Suppressor macrophage treated with lipopolysaccharide for 4 hours (primary cell): ENCODE results near the gene PLA2G6.
A peak's percentile ranks its signal among the peaks of the same experiment; 100 is the strongest.
"Not testable (repeated sequence)": the region's sequence is repeated elsewhere in the genome, so short reads cannot be mapped to it uniquely, and the experiment has no call there.

ENCODE experiments used
- DNase-seq: peaks from one replicate; pipeline ENCODE4 v3.0.0-alpha.2; 2020

PLA2G6 gene

DNA sequence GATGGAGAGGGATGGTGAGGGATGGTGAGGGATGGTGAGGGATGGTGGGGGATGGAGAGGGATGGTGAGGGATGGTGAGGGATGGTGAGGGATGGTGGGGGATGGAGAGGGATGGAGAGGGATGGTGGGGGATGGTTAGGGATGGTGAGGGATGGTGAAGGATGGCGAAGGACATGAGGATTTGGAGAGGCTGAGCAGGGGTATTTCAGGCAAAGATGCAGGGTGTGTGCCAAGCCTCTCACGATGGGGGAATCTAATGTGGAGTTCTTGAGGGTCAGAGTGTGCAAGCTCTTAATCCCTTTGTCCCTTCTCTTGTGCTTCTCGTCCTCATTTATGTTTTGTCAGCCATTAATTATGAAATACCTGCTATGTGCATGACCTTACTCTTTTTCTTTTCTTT, 7.5 kb upstream of the PLA2G6 start:
- no peak for DNase-seq

DNA sequence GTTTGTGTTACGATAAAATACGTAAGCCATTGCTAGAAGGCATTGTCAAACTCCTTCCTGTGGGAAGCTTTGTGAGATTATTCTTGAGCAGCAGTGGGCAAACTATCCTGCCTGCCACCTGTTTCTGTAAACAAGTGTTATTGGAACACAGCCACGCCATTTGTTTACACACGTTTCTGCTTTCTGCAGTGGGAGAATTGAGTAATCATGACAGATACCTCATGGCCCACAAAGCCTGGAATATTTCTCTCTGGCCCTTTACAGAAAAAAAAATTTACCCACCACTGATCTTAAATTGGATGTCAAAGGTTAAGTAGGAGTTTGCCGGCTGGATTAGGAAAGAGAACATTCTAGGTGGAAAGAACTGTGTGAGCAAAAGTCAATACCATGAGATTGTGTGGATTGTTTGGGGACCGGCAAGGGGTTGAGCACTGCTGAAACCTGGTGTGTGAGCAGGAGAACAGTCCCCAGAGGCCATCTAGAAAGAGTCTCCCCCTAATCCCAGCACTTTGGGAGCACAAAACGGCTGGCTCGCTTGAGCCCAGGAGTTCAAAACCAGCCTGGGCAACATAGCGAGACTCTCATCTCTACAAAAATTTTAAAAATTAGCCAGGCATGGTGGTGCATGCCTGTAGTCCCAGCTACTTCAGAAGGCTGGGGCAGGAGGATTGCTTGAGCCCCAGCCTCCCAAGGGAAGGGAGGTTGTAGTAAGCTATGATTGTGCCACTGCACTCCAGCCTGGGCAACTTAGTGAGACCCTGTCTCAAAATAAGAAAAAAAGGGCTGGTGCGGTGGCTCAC, 6.0 kb upstream of the PLA2G6 start:
- DNase-seq: no peak

DNA sequence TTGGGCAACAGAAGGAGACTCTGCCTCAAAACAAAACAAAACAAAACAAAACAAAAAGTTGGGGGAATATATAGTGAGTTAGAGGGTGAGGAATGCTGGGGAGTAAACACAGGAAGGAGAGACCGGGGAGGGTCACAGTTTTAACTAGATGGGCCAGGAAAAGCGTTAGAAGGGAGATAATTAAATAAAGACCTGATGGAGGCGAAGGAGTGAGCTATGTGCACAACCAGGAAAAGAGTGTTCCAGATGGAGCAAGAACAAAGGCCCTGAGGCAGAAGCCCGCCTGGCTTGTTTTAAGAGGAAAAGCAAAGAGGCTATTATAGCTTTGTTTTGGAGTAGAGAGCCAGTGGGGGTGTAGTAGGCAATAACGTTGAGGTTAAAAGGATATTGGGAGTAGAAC, 4.8 kb upstream of the PLA2G6 start:
- DNase-seq: no peak

DNA sequence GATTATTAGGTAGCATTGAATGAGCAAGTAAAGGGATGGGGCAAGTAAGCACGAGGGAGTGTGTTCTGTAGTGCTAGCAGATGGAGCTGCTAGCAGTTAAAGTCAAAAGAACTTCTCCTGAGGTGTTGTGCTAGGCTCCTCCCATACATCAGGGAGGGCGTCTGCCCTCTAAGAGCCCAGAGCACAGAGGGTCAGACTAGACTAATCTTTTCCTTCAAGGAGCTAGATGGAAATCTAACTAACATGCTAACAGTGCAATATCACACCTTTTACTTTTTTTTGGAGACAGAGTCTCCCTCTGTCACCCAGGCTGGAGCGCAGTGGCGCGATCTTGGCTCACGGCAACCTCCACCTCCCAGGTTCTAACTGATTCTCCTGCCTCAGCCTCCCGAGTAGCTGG, 3.2 kb upstream of the PLA2G6 start:
- no peak for DNase-seq

DNA sequence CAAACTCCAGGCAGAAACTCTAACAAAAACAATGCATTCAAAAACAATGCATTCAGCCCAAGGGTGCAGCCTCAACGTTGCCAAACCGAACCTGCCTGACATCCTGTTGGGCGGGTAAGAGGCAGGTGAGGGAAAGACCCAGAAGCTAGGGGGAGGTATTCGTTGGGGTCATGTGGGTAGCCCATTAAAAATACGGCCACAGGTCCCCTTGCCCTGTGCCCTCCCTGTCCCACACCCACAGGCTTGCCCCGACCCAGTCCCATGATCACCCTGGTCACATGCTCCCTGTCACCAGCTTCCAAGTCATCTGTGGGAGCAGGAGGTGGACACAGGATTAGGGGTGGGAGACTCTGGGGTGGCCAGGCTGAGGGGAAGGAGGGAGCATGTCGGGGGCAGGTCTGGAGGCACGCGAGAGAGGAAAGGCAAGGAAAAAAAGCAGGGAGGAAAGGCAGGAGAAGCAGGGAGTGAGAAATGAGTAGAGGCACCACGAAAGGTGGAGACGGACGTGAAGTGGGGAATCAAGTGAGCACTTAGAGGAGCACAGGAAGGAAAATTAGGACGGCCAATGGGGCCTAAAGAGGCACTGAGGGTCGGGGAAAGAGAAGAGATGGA, 683 bp downstream of the PLA2G6 start:
- peak; percentile 78 for DNase-seq

DNA sequence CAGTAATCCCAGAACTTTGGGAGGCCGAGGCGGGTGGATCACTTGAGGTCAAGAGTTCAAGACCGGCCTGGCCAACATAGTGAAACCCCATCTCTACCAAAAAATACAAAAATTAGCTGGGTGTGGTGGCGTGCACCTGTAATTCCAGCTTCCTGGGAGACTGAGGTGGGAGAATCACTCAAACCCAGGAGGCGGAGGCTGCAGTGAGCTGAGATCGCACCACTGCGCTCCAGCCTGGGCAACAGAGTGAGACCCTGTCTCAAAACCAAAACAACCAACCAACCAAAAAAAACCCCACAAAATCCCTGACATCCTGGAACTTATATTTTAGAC, 3.1 kb downstream of the PLA2G6 start:
- not testable (repeated sequence) for DNase-seq

DNA sequence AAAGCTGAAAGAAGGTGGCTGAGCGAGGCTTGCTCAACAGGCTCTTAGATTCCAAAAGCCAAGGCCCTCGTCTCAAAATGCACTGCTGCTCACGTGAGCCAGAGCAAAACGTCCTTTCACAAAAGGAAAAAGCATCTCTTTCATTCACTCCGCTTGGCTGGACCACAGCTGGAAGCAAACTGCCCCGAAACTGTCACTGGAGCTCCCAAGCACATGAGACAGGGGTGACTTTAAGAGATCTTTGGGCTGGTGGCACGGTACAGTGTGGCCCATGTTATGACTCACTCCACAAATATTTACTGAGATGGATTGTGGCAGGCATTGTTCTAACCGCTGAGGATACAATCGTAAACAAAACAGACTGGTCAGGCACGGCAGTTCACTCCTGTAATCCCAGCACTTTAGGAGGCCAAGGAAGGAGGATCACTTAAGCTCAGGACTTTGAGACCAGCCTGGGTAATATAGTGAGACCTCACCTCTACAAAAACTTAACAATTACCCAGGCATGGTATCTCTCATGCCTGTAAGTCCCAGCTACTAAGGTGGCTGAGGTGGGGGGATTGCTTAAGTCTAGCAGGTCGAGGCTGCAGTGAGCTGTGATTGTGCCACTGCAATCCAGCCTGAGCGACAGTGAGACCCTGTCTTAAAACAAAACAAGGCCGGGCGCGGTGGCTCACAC, 3.6 kb downstream of the PLA2G6 start:
- DNase-seq: no peak

DNA sequence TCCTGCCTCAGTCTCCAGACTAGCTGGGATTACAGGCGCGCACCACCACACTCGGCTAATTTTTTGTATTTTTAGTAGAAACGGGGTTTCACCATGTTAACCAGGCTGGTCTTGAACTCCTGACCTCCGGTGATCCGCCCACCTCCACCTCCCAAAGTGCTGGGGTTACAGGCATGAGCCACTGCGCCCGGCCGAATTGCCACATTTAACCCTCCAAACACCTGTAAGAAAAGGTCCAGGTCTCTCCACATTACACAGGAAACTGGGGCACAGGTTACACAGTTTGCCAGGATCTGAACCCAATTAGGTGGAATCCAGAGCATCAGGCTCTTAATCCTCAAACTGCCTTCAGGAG, 4.1 kb downstream of the PLA2G6 start:
- DNase-seq: not testable (repeated sequence)

DNA sequence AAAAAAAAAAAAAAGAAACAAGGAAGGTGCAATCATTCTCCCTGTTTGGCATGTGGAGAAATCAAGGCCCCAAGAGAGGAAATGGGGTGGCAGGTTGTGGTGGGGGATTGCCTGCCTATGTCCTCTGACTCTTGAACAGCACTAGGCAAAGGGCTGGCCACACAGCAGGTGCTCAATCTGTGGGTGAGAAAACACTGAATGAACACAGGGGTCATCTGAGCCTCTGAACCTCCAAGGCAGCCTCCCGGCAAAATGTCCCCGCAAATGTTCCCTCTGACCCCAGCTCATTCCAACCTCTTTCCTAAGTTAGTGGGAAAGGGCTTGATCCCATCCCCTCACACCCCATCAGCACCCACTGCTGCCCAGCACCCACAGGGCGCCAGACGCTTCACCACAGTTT, 4.6 kb downstream of the PLA2G6 start:
- no peak for DNase-seq

DNA sequence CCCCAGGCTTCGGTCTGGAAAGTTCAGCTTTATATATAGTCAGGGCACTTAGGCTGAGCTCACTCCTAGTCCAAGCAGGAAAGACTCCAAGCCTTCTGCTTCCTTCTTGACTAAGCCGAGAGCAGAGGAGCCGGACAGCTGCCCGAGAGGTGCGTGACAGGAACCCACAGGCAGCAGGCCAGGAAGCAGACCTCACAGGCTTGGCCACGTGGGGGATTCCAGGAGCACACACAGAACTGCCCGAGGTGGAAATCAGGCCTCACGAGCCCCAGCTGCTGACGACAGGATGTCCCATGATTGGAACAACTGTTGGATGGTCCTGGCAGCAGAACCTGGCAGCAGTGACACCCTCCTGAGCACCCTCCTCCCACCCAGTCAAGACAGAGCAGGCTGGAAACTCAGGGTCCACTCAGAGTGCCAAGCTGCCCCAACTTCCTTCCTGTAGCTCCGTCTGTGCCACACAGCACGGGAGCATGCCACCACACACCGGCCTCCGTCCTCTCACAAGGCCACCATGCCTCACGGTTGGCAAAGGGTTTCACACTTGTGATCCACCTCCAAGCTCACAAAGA, 5.4 kb downstream of the PLA2G6 start:
- DNase-seq: peak; percentile 85

DNA sequence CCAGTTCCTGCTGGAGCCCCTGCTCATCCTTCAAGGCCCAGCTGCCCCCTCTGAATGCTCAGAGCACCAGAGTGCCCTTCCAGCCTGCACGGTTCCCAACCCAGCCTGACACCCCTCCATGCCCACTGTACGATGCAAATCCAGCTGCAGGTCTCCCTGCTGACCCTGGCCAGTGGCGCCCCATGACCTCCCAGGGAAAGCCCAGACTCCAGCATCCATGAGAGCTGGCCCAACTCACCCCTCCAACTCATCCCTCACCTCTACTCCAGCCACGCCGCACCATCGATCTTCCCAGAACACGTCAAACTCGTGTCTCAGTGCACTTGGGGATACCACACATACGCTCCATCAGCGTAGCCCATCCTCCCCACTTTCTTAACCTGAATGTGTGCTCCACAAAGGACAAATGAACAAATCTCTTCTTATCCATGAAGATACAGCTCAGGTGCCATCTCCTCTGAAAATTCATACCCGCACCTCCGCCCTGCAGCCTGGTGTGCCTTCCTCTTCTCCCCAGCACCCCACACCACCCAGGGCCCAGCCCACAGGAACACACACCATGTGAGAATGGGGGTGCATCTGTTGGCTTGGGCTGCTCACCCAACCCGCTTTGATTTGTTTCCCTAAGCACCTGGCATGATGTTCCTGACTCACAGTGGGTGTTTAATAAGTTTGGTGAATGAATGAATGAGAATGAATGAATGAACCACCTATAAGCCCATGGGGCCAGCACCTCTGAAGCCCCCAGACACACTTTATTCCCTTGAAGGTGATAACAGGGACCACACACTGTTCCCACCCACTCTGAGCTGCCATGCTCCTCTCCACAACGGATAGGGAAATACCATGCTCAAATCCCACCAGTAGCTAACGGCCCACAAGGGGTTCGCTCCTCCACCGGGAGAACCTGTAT, 6.2 kb downstream of the PLA2G6 start:
- DNase-seq: no peak

DNA sequence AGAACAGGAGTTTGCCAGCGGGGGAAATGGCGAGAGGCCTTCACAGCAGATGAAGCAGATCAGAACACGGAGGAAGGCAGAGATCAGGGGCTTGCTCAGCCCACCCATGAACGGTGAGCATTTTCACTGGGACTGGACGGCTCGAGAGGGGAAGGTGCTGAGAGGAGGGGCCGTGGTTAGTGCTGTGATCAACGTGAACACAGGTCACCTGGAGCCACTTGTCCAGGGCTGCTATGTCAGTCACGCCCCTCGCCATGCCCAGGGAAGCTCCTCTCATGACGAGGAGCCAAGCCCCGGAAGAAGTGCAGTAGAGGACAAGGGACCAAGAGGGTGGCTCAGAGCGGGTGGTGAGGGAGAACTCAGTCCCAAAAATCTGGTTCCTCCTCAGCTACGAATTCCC, 7.0 kb downstream of the PLA2G6 start:
- no peak for DNase-seq

DNA sequence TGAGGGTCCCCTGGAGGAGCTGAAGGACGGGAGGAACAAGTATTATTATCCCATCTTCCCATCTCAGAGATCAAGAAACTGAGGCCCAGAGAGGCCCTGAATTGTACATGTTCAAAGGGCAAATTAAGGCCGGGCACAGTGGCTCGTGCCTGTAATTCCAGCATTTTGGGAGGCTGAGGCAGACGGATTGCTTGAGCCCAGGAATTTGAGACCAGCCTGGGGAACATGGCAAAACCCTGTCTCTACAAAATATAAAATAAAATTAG, 8.1 kb downstream of the PLA2G6 start:
- no peak for DNase-seq

DNA sequence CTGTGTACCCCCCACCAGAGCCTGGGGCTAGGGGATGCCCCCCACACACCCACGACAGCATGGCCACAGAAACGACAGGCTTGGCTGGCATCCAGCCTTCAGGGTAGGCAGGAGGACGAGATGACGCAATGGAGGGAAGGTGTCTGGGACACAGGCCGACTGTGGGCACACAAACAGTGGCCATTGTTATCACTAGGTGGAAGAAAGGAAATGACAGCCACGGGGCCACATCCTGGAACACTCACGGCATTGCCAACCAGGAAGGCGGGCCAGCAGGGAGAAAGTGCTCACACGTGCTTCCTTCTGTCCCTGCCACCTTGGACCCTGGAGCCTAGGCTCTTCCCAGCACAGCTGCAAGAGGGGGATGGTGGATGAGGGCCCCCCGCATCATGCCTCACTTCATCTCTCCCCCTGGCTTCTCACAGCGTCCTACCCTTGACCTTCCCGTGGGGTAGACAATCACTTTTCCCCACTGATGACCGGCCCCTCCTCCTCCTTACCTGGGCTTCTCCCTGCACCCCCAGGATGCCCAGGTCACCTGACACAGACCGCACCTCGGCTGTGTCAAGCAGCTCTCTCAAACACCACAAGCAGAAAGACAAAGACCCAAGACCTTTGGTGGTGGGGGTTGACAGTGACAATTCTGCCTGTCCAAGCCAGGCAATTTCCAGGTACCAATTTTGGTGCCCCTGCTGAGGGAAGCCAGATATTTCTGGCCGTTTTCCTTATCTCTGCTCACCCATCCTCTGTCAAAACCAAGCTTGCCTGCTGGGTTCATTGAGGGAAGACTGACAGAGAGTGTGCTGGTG, 8.6 kb downstream of the PLA2G6 start:
- DNase-seq: no peak

DNA sequence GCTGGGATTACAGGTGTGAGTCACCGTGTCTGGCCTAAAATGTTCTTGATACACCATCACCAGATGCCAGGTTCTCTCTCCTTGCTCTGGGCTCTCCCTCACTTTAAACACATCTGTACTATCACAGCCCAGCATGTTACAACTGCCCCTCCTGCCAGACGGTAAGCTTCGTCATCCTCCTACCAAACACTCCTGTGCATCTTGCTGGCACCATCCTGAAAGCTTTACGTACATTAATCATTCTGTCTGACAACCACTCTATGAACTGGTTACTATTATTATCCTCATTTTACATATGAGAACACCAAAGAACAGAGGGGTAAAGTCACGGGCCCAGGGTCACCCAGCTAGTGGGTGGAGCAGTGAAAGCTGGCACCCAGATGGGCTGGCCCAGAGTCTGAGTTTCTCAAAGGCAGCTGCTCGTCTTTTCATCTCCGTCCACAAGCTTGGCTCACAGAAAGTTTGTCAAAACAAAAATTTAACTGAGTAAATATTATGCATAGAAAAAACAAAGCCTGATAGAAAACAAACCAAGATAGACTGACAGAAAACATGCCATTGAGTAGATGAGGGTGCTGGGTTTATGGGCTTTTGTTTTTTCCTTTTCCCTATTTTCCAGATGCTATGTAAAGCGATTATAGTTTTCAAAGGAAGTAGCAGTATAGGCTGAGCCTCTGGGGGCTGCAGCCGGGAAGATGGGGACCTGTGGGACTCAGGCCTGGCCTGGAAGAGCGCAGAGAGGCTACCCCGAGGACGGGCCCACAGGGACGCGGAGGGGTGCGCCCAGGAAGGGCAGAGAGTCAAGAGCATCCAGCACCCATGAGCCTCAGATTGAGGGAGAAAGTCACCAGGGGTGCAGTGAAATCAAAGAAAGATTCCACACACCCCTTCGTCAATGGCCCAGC, 9.5 kb downstream of the PLA2G6 start:
- DNase-seq: no peak

DNA sequence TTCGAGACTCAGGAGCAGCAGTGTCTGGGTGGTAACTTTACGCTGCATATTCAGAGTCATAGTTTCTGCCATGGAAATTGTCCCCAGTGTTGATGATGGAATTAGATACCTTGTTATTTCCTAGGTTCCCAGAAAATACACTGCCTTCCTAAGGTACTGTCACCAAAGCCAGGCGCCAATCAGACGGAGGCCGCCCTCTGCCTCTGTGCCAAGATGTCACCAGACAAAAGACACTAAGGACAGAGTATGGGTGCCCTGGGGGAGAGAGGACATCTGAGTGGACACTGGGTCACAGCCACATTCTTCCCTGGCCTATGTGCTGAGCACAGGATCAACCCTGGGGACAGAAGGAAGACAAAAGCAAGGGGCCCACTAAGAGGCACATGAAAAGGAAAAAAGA, 11.2 kb downstream of the PLA2G6 start:
- no peak for DNase-seq

DNA sequence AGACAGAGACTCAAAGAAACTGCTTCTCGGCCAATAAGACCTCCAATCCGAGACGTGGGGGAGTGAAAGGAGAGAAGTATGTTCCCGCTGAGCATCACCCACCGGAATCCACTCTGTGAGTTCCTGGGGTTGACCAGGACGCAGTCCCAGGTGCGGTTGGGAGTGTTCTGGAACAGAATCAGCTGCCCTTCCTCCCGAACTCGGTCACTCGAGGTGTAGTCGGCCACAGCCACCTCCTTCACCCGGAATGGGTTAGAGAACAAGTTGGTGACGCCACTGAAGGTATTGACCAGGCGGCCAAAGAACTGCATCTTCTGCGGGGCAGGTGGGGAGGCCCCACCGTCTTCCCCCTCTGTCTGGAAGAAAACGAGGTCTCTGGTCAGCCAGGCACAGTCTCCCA, 12.5 kb downstream of the PLA2G6 start:
- no peak for DNase-seq

DNA sequence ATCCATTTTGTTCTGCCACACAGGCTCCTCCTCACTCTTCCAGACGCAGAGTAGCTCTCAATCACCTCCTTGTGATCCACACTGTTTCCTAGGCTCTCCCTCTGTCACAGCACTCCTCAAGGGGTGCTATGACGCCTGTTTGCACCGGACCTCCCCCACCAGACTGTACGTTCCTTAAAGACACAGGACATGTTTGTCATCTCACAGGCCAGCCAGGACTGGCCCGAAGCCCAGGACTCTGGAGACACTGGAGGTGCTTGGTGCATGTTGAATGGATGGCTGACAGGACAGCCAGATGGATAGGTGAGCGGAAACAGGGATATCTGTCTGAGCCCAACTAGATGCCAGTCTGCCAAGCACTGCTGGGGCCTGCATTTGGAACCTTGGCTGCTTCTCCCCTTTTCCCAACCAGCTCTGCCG, 13.6 kb downstream of the PLA2G6 start:
- no peak for DNase-seq

DNA sequence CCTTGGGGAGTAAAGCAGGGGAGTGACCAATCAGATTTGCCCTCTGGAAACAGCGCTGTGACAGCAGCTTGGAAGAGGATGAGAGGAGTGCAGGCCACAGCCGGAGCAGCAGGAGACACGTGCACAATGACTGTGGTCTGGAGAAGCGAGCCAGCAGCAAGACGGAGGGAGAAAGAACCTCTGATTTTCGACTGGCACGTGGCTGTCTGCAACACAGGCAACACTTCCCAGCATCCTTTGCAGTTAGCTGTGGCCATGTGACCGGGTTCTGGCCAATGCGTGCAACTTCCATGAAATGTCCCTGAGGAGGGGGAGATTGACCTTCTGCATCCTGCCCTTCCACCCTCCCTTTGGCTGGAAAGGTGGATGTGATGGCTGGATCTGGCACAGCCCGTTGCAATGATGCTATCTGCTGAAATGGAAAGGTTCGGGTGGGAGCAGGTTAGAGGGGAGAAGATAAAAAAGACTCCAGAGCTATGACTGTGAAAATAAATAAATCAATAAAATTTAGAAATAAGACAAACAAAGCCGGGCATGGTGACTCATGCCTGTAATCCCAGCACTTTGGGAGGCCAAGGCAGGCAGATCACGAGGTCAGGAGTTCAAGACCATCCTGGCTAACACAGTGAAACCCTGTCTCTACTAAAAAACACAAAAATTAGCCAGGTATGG, 15.6 kb downstream of the PLA2G6 start:
- DNase-seq: no peak

DNA sequence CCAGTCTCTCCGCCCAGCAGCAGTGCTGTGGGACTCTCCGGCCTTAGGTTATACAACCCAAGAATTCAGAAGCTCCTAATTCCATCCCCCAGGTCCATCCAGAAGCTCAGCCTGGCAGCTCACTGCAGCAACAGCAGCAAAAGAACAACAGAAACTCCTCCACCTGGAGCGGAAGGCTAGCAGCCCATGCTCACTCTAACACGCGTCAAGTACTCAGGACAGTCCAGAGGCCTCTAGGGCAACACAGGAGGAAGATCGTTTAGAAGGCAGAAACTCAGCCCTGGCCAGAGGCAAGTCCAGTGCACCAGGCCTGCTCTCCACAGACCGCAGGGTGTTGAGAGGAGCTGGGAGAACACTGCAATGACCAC, 17.1 kb downstream of the PLA2G6 start:
- DNase-seq: no peak
